ENCODE results near the gene IL20RB. TPM values are rescaled to one million over a fixed set of nuclear protein-coding genes. Genes with fewer than 3 reads are reported as not detected.
A peak's percentile ranks its signal among the peaks of the same experiment; 100 is the strongest.

The IL20RB gene
- polyA plus RNA-seq, 1 donor (not counting 4 experiments of a cell fraction or from before 2014, with no cell fraction given): 239 TPM

- no peak overlapping the region for H3K4me3 ChIP-seq (ENCODE audit: control insufficient read depth in 2 of 3, extremely low read depth in 1 of 3, insufficient read depth in 2 of 3, low read depth in 1 of 3, low read length in 3 of 3)
- H3K36me3 ChIP-seq (ENCODE audit: control insufficient read depth in 2 of 2, extremely low read depth in 1 of 2, insufficient read depth in 2 of 2, low read length in 2 of 2): peaks cover 24 to 47% of the 10 kb centered on the region in 2 experiments
- H3K27ac ChIP-seq (ENCODE audit: control insufficient read depth, insufficient read depth, low read length): peak overlapping the region; percentile 66
- no peak overlapping the region for H3K9ac ChIP-seq (ENCODE audit: control insufficient read depth, extremely low read depth, insufficient read depth, low read length)
- H3K4me2 ChIP-seq (ENCODE audit: control insufficient read depth, extremely low read depth, insufficient read depth, low read depth, low read length): peak overlapping the region; percentile 49
- no peak overlapping the region for H2AFZ ChIP-seq (ENCODE audit: control insufficient read depth, low read length)
- H3K9me3 ChIP-seq (ENCODE audit: control insufficient read depth, low read depth, low read length): no peaks in the 10 kb centered on the region
- peaks cover 64% of the 10 kb centered on the region for H3K4me1 ChIP-seq (ENCODE audit: control insufficient read depth, extremely low read depth, insufficient read depth, low read length)
- H3K79me2 ChIP-seq (ENCODE audit: control insufficient read depth, insufficient read depth, low read length): peaks cover 13% of the 10 kb centered on the region
- peak; percentile 91 for FAIRE-seq
- H4K20me1 ChIP-seq (ENCODE audit: control insufficient read depth, extremely low read depth, insufficient read depth, low read length): peaks cover 2% of the 10 kb centered on the region
- no peaks in the 10 kb centered on the region for H3K27me3 ChIP-seq (ENCODE audit: control insufficient read depth, extremely low read depth, insufficient read depth, low read length)
- no peak for TF ChIP-seq EZH2 (IDR thresholded peaks at IDR 0.05; ENCODE audit: low read length)
- TF ChIP-seq CTCF (optimal IDR thresholded peaks at IDR 0.05 in 1 of 3, IDR thresholded peaks at IDR 0.05 in 1 of 3, conservative IDR thresholded peaks at IDR 0.05 in 1 of 3; ENCODE audit: extremely low read depth in 1 of 3, insufficient read depth in 2 of 3, low read length in 3 of 3): no peak
- DNase-seq (ENCODE audit: low read depth, low spot score): no peak
- dilution Hi-C loops (cut with MboI; ENCODE audit: extremely low pct_ligation_motif_present, low sequenced_read_pairs): no loop called here
- peaks cover 2% of the 10 kb centered on the region for H3K9me1 ChIP-seq (ENCODE audit: control insufficient read depth, extremely low read depth, insufficient read depth, low read length)
Measured at GRCh38 chr3:136990826-136991225, 33.0 kb downstream of the IL20RB start.

- no peaks in the 10 kb centered on the region for H3K9me3 ChIP-seq (ENCODE audit: control insufficient read depth, low read depth, low read length)
- H3K4me2 ChIP-seq (ENCODE audit: control insufficient read depth, extremely low read depth, insufficient read depth, low read depth, low read length): no peak overlapping the region
- dilution Hi-C loops (cut with MboI; ENCODE audit: extremely low pct_ligation_motif_present, low sequenced_read_pairs): no loop called here
- no peak for TF ChIP-seq EZH2 (IDR thresholded peaks at IDR 0.05; ENCODE audit: low read length)
- TF ChIP-seq CTCF (optimal IDR thresholded peaks at IDR 0.05 in 1 of 3, IDR thresholded peaks at IDR 0.05 in 1 of 3, conservative IDR thresholded peaks at IDR 0.05 in 1 of 3; ENCODE audit: extremely low read depth in 1 of 3, insufficient read depth in 2 of 3, low read length in 3 of 3): no peak
- H3K4me3 ChIP-seq (ENCODE audit: control insufficient read depth in 2 of 3, extremely low read depth in 1 of 3, insufficient read depth in 2 of 3, low read depth in 1 of 3, low read length in 3 of 3): no peak overlapping the region
- no peaks in the 10 kb centered on the region for H3K27me3 ChIP-seq (ENCODE audit: control insufficient read depth, extremely low read depth, insufficient read depth, low read length)
- no peak overlapping the region for H3K9ac ChIP-seq (ENCODE audit: control insufficient read depth, extremely low read depth, insufficient read depth, low read length)
- DNase-seq (ENCODE audit: low read depth, low spot score) (no peak), FAIRE-seq (no peak)
- H3K79me2 ChIP-seq (ENCODE audit: control insufficient read depth, insufficient read depth, low read length): peaks cover 9% of the 10 kb centered on the region
- H4K20me1 ChIP-seq (ENCODE audit: control insufficient read depth, extremely low read depth, insufficient read depth, low read length): peaks cover 2% of the 10 kb centered on the region
- H2AFZ ChIP-seq (ENCODE audit: control insufficient read depth, low read length): no peak overlapping the region
- H3K27ac ChIP-seq (ENCODE audit: control insufficient read depth, insufficient read depth, low read length): no peak overlapping the region
- H3K4me1 ChIP-seq (ENCODE audit: control insufficient read depth, extremely low read depth, insufficient read depth, low read length): peaks cover 74% of the 10 kb centered on the region
- H3K36me3 ChIP-seq (ENCODE audit: control insufficient read depth in 2 of 2, extremely low read depth in 1 of 2, insufficient read depth in 2 of 2, low read length in 2 of 2): peaks cover 24 to 51% of the 10 kb centered on the region in 2 experiments
- H3K9me1 ChIP-seq (ENCODE audit: control insufficient read depth, extremely low read depth, insufficient read depth, low read length): peaks cover 2% of the 10 kb centered on the region
Measured at GRCh38 chr3:136992115-136992514, 34.3 kb downstream of the IL20RB start.

All from keratinocyte (primary cell).